Pancreas (tissue), 10 donors: ENCODE results near the gene SPDYA. TPM values are rescaled to one million over a fixed set of nuclear protein-coding genes. Genes with fewer than 3 reads are reported as not detected.

Experiments
- ATAC-seq, 4 donors: fragments of 200-7000 bp; cut with Tn5 transposase; one replicate each; pipeline versions ENCODE4 v1.8.0 to v1.9.1; 2020; ENCODE audit warnings: mild to moderate bottlenecking in 4 of 4, moderate library complexity in 4 of 4
- DNase-seq, 6 donors: peaks; one replicate each; pipeline ENCODE4 v3.0.0-alpha.2; 2020
- FAIRE-seq: peaks from 2 replicates; lab custom pipeline; 2012; peaks lifted over from hg19 to GRCh38; lab: Jason Lieb, UNC
- H3K27ac ChIP-seq, 4 donors: fragments of 200-600 bp; sonication (generic); 1 replicate in 3 of 4; 2 replicates in 1 of 4; pipeline versions ENCODE4 v1.5.0 to v1.8.0; 2020
- H3K27me3 ChIP-seq, 4 donors: fragments of 200-600 bp; one replicate each; pipeline ENCODE4 v1.8.0; 2021
- H3K36me3 ChIP-seq, 3 donors: fragments of 200-600 bp; sonication (generic) in 1 of 3; one replicate each; pipeline versions ENCODE4 v1.5.0 to v1.8.0; 2020 to 2021
- H3K4me1 ChIP-seq, 3 donors: fragments of 200-600 bp; one replicate each; pipeline ENCODE4 v1.8.0; 2021
- H3K4me3 ChIP-seq, 4 donors: fragments of 200-600 bp; sonication (generic) in 2 of 4; one replicate each; pipeline versions ENCODE4 v1.5.0 to v1.8.0; 2020 to 2021
- H3K9me3 ChIP-seq, 4 donors: fragments of 200-600 bp; one replicate each; pipeline ENCODE4 v1.8.0; 2021
- CTCF ChIP-seq, 4 donors: fragments of 200-600 bp; sonication (generic) in 3 of 4; IDR thresholded peaks; one replicate each; pipeline versions ENCODE4 v1.5.0 to v1.8.0; 2021; ENCODE audit warnings: antibody characterized with exemption in 4 of 4
- WGBS, 2 donors: extraction: QIAGEN DNeasy Blood & Tissue Kit; methylation state at CpG; one replicate each; pipeline ENCODE4 v1.1.7; 2013; 5-methylcytosine and 5-hydroxymethylcytosine counted together
- intact Hi-C, 3 donors: fragments of 100-400 bp; cut with DNase I; formaldehyde crosslinking; loops; one replicate each; pipeline versions ENCODE4 v1.11.1 to v1.14.2; 2022
- polyA plus RNA-seq, 2 donors: library from polyadenylated mRNA; stranded (reverse); fragments of 200-250 nt; gene quantifications; one replicate each; pipeline ENCODE4 v1.2.3, GENCODE V29; 2013
- total RNA-seq, 6 donors: library from RNA; stranded (reverse); fragmentation: NEBNext Ultra II Directional in 4 of 6; extraction: Animal tissue kit (Norgen Biotek cat#: 25700) in 4 of 6; gene quantifications; one replicate each; pipeline versions ENCODE4 v1.2.1 to v1.2.4, GENCODE V29; 2021 to 2023
- donor health status: healthy with polysubstance abuse.
- donor health status: DM: no; HTN: no; CAD: no; lungs with moderate emphysema.
- donor health status: DM: no; HTN: no; CAD: no.
- donor health status: control.
- donor health status: control.
- donor health status: Bipolar disorder and iron deficiency.
- donor health status: DM: yes; HTN: yes; CAD: no.
- donor health status: DM: no; HTN: no; CAD: no.
- donor health status: DM: no; HTN: no; CAD: no.
- donor health status: DM: yes; HTN: yes; CAD: no.

SPDYA gene
- total and polyA plus RNA-seq, 8 donors = 0.11 to 0.78 (median 0.48) TPM

DNA sequence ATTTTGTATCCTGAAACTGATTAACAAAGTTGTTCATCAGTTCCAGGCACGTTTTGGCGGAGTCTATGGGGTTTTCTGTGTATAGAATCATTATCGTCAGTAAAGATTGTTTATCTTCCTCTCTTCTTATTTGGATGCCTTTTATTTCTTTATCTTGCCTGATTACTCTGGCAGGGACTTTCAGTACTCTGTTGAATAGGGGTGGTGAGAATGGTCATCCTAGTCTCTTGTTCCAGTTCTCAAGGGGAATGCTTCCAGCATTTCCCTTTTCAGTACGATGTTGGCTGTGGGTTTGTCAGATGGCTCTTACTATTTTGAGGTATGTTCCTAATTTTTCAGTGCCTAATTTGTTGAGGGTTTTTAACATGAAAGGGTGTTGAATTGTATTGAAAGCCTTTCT is 14.0 kb upstream of the SPDYA start:
- FAIRE-seq = no peak
- TF ChIP-seq CTCF (IDR thresholded peaks at IDR 0.05) = no peak
- Histone ChIP-seq H3K9me3 (no peaks in the 10 kb centered on the region), H3K27me3 (no peaks in the 10 kb centered on the region), H3K27ac (no peak overlapping the region), H3K4me3 (no peak overlapping the region), H3K36me3 (peaks cover 0 to 35% (median 15%) of the 10 kb centered on the region in 3 donors), H3K4me1 (no peaks in the 10 kb centered on the region)
- ATAC-seq = no peak
- intact Hi-C loops = no loop called here
- 74 to 77% methylated on average over 4 of the region's 4 CpGs for WGBS, 2 donors
- no peak for DNase-seq

DNA sequence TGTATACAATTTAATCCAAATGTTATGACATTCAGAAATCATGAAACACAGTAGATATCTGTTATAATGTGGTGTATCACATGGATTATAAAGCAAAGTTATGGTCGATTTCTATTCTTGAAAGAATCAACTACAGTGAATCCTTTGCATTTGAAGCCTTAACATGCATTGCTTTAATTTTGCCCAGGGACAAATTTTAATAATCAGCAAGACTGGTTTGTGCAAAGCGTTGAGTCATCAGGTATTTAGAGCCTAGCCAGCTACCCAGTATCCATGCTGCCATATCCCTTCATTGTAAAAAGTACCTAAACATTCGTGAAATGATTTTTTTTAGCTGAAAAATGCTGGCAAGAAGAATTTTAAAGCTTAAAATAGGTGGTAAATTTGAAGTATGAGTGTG is 8.9 kb upstream of the SPDYA start:
- Histone ChIP-seq H3K27me3 (no peaks in the 10 kb centered on the region), H3K4me1 (no peaks in the 10 kb centered on the region), H3K9me3 (no peaks in the 10 kb centered on the region), H3K36me3 (peaks cover 0 to 20% (median 6%) of the 10 kb centered on the region in 3 donors), H3K27ac (no peak overlapping the region), H3K4me3 (no peak overlapping the region)
- FAIRE-seq = no peak
- intact Hi-C loops = no loop called here
- 88 to 90% methylated on average over 3 of the region's 3 CpGs for WGBS, 2 donors
- no peak for DNase-seq
- no peak for ATAC-seq
- TF ChIP-seq CTCF (IDR thresholded peaks at IDR 0.05) = no peak

DNA sequence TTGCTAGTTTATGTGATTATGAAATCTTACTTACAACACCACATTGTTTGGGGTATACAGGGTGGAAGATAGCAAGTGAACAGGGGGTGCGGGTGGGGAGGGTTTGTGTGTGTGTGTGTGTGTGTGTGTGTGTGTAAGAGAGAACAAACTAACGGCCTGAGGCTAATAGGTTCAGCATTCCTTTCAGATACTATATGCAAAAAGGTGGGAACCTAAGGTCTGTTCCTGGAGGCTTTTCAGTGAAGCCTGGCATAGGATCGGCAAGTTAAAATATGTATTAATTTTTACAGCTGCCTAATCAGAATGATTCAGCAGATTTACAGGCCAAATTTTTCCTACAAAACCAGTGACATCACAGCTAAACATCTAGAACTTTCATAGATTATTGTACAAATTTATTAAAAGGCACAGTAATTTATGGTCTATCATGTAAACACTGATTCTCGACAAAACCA is 7.6 kb upstream of the SPDYA start:
- H3K9me3 ChIP-seq = no peaks in the 10 kb centered on the region
- intact Hi-C loops = no loop called here
- no peak for TF ChIP-seq CTCF (IDR thresholded peaks at IDR 0.05)
- no peaks in the 10 kb centered on the region for H3K27me3 ChIP-seq
- DNase-seq (no peak), ATAC-seq (no peak), FAIRE-seq (no peak)
- no peaks in the 10 kb centered on the region for H3K4me1 ChIP-seq
- no peak overlapping the region for H3K27ac ChIP-seq
- H3K36me3 ChIP-seq = peaks cover 0 to 20% (median 6%) of the 10 kb centered on the region in 3 donors
- WGBS, 2 donors = 84 to 85% methylated on average over 4 of the region's 4 CpGs
- no peak overlapping the region for H3K4me3 ChIP-seq

DNA sequence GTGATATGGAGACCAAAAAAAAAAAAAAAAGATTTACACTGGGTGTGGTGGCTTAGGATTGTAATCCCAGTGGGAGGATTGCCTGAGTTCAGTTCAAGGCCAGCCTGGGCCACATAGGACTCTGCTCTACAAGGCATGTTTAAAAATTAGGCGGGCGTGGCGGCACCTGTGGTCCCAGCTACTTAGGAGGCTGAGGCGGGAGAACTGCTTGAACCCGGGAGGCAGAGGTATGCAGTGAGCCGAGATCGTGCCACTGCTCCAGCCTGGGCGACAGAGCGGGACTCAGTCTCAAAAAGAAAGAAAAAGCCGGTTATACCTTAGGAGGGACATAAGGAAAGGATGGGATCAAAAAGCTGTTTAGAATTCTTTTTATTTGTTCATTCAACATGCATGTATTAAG is 707 bp upstream of the SPDYA start:
- no peaks in the 10 kb centered on the region for H3K9me3 ChIP-seq
- peaks cover 0 to 5% (median 0%) of the 10 kb centered on the region in 3 donors for H3K4me1 ChIP-seq
- 77 to 81% methylated on average over 10 of the region's 10 CpGs for WGBS, 2 donors
- TF ChIP-seq CTCF (IDR thresholded peaks at IDR 0.05) = no peak
- no peaks in the 10 kb centered on the region for H3K27me3 ChIP-seq
- FAIRE-seq (no peak), DNase-seq (no peak), ATAC-seq (peak in 1 of 4 donors; percentile 5)
- H3K4me3 ChIP-seq = peak overlapping the region in 2 of 4 donors; percentile 32 to 50
- H3K36me3 ChIP-seq = no peaks in the 10 kb centered on the region
- H3K27ac ChIP-seq = no peak overlapping the region
- intact Hi-C loops = no loop called here

GRCh38 chr2:28818053-28818452 is 7.4 kb downstream of the SPDYA start:
- Histone ChIP-seq H3K36me3 (no peaks in the 10 kb centered on the region), H3K4me1 (no peaks in the 10 kb centered on the region), H3K27ac (no peak overlapping the region), H3K4me3 (no peak overlapping the region), H3K27me3 (no peaks in the 10 kb centered on the region), H3K9me3 (no peaks in the 10 kb centered on the region)
- no peak for ATAC-seq
- no peak for DNase-seq
- no peak for TF ChIP-seq CTCF (IDR thresholded peaks at IDR 0.05)
- FAIRE-seq = no peak
- 91 to 94% methylated on average over 3 of the region's 3 CpGs for WGBS, 2 donors
- intact Hi-C loops = no loop called here
